H1 (cell line): Measurements from ENCODE around the gene DSTN. TPM values are rescaled to one million over a fixed set of nuclear protein-coding genes. Genes with fewer than 3 reads are reported as not detected.

Experiments
- CTCF ChIA-PET: fragments of 300-600 bp; sonication (Branson Sonifier 250); formaldehyde crosslinking; loops from one replicate; lab custom pipeline; 2021; ENCODE audit not compliant: partially characterized antibody; lab: Charles Lee
- POLR2A ChIA-PET: fragments of 300-600 bp; sonication (Branson Sonifier 250); formaldehyde crosslinking; loops from one replicate; lab custom pipeline; 2021; ENCODE audit warnings: inconsistent platforms; ENCODE audit not compliant: partially characterized antibody; lab: Charles Lee
- DNase-seq, 2 experiments: peaks; one replicate each; pipeline versions ENCODE4 v3.0.0 to v3.0.0-alpha.2; 2010 to 2022; ENCODE audit warnings: low spot score in 2 of 2, low read depth in 1 of 2, mixed read lengths in 1 of 2
- FAIRE-seq: peaks from 2 replicates; lab custom pipeline; 2011; peaks lifted over from hg19 to GRCh38; lab: Jason Lieb, UNC
- H2AFZ ChIP-seq: 2 replicates; pipeline ENCODE4 v1.8.1; 2012; ENCODE audit warnings: low read length, inconsistent platforms
- H2AK5ac ChIP-seq: 2 replicates; pipeline ENCODE4 v1.6.1; 2013; ENCODE audit warnings: low read depth, low read length
- H2BK120ac ChIP-seq: replicated peaks from 2 replicates; pipeline ENCODE3; 2013; ENCODE audit warnings: low read depth, low read length, inconsistent platforms
- H2BK12ac ChIP-seq: 2 replicates; pipeline ENCODE4 v1.6.1; 2013; ENCODE audit warnings: low read depth, low read length
- H2BK15ac ChIP-seq: 2 replicates; pipeline ENCODE4 v1.6.1; 2013; ENCODE audit warnings: low read length
- H2BK20ac ChIP-seq: 2 replicates; pipeline ENCODE4 v1.6.1; 2013; ENCODE audit warnings: low read length
- H2BK5ac ChIP-seq: 2 replicates; pipeline ENCODE4 v1.6.1; 2013; ENCODE audit warnings: low read depth, low read length
- H3K14ac ChIP-seq: 2 replicates; pipeline ENCODE4 v1.6.1; 2013; ENCODE audit warnings: inconsistent platforms; ENCODE audit not compliant: insufficient read length
- H3K18ac ChIP-seq: 2 replicates; pipeline ENCODE4 v1.6.1; 2013; ENCODE audit warnings: low read length; ENCODE audit errors: extremely low read depth
- H3K23ac ChIP-seq: 2 replicates; pipeline ENCODE4 v1.6.1; 2013; ENCODE audit warnings: inconsistent platforms; ENCODE audit not compliant: insufficient read length
- H3K23me2 ChIP-seq: 2 replicates; pipeline ENCODE4 v1.6.1; 2013; ENCODE audit warnings: low read depth, low read length
- H3K27ac ChIP-seq: 2 replicates; pipeline ENCODE4 v1.6.1; 2011; ENCODE audit warnings: low read depth, low read length, inconsistent platforms
- H3K27me3 ChIP-seq, 4 experiments: replicated peaks in 1 of 4; 1 replicate in 1 of 4; 2 replicates in 3 of 4; pipeline versions ENCODE4 v1.6.1 to v1.8.1; 2011 to 2013; ENCODE audit warnings: low read length in 3 of 4, mild to moderate bottlenecking in 3 of 4, inconsistent platforms in 2 of 4, mixed read lengths in 2 of 4, moderate library complexity in 1 of 4; ENCODE audit not compliant: control insufficient read depth in 3 of 4, insufficient read depth in 3 of 4; ENCODE audit errors: extremely low read depth in 1 of 4
- H3K36me3 ChIP-seq, 4 experiments: 2 replicates each; pipeline versions ENCODE4 v1.6.1 to v1.8.1; 2011 to 2013; ENCODE audit warnings: mild to moderate bottlenecking in 4 of 4, low read length in 3 of 4, moderate library complexity in 2 of 4, control low read depth in 1 of 4, inconsistent platforms in 1 of 4; ENCODE audit not compliant: insufficient read depth in 4 of 4, control insufficient read depth in 2 of 4
- H3K4ac ChIP-seq: replicated peaks from 2 replicates; pipeline ENCODE3; 2013; ENCODE audit warnings: low read length, low read depth, mixed read lengths, inconsistent platforms; ENCODE audit not compliant: insufficient read length
- H3K4me1 ChIP-seq, 4 experiments: replicated peaks in 1 of 4; 1 replicate in 1 of 4; 2 replicates in 3 of 4; pipeline versions ENCODE4 v1.6.1 to v1.8.1; 2011 to 2013; ENCODE audit warnings: low read length in 3 of 4, inconsistent platforms in 2 of 4, mixed read lengths in 1 of 4; ENCODE audit not compliant: insufficient read depth in 4 of 4, control insufficient read depth in 3 of 4
- H3K4me2 ChIP-seq, 2 experiments: 2 replicates each; pipeline versions ENCODE4 v1.6.1 to v1.8.1; 2011 to 2013; ENCODE audit warnings: low read depth in 2 of 2, low read length in 2 of 2, control low read depth in 1 of 2, inconsistent platforms in 1 of 2, mild to moderate bottlenecking in 1 of 2; ENCODE audit not compliant: insufficient read depth in 1 of 2
- H3K4me3 ChIP-seq, 4 experiments: fragments of 200-600, 300-600 bp in 1 of 4; sonication (generic), shearing (Covaris generic), sonication (Bioruptor Twin) in 1 of 4; 2 replicates each; pipeline versions ENCODE4 v1.5.1 to v1.8.1; 2011 to 2016; ENCODE audit warnings: low read length in 4 of 4, low read depth in 3 of 4, control low read depth in 2 of 4, inconsistent platforms in 2 of 4, mild to moderate bottlenecking in 2 of 4, mixed read lengths in 1 of 4, moderate library complexity in 1 of 4; ENCODE audit not compliant: insufficient read depth in 2 of 4; ENCODE audit errors: extremely low read depth in 1 of 4
- H3K56ac ChIP-seq: replicated peaks from 2 replicates; pipeline ENCODE3; 2013; ENCODE audit warnings: low read depth, mild to moderate bottlenecking, mixed read lengths, low read length, inconsistent platforms; ENCODE audit not compliant: insufficient read length
- H3K79me1 ChIP-seq: 2 replicates; pipeline ENCODE4 v1.6.1; 2013; ENCODE audit warnings: low read depth, low read length, control low read depth
- H3K79me2 ChIP-seq, 2 experiments: 2 replicates each; pipeline versions ENCODE4 v1.6.1 to v1.8.1; 2012 to 2013; ENCODE audit warnings: low read length in 2 of 2, mild to moderate bottlenecking in 2 of 2, inconsistent platforms in 1 of 2; ENCODE audit not compliant: insufficient read depth in 2 of 2, control insufficient read depth in 1 of 2
- H3K9ac ChIP-seq, 4 experiments: replicated peaks in 1 of 4; 1 replicate in 1 of 4; 2 replicates in 3 of 4; pipeline versions ENCODE4 v1.6.1 to v1.8.1; 2011 to 2013; ENCODE audit warnings: low read depth in 3 of 4, low read length in 3 of 4, control low read depth in 2 of 4, mild to moderate bottlenecking in 2 of 4, moderate library complexity in 2 of 4, inconsistent platforms in 1 of 4; ENCODE audit errors: extremely low read depth in 1 of 4
- H3K9me3 ChIP-seq, 2 experiments: 2 replicates each; pipeline versions ENCODE4 v1.6.1 to v1.8.1; 2012 to 2013; ENCODE audit warnings: mild to moderate bottlenecking in 2 of 2, moderate library complexity in 2 of 2, control low read depth in 1 of 2, inconsistent platforms in 1 of 2, low read depth in 1 of 2, low read length in 1 of 2, mixed read lengths in 1 of 2; ENCODE audit not compliant: insufficient read depth in 2 of 2
- H4K20me1 ChIP-seq, 2 experiments: replicated peaks in 1 of 2; 2 replicates each; pipeline versions ENCODE3 to v1.8.1; 2011 to 2013; ENCODE audit warnings: inconsistent platforms in 2 of 2, low read length in 2 of 2, mild to moderate bottlenecking in 1 of 2; ENCODE audit not compliant: insufficient read depth in 2 of 2, control insufficient read depth in 1 of 2
- H4K5ac ChIP-seq: 2 replicates; pipeline ENCODE4 v1.6.1; 2013; ENCODE audit warnings: low read length, low read depth, mixed read lengths, inconsistent platforms; ENCODE audit not compliant: insufficient read length
- H4K8ac ChIP-seq: 2 replicates; pipeline ENCODE4 v1.8.0; 2013; ENCODE audit warnings: mild to moderate bottlenecking, moderate library complexity, low read length, inconsistent platforms; ENCODE audit not compliant: insufficient read depth; ENCODE audit errors: extremely low read depth
- H4K91ac ChIP-seq: replicated peaks from 2 replicates; pipeline ENCODE3; 2013; ENCODE audit warnings: low read length, mixed read lengths, inconsistent platforms; ENCODE audit not compliant: insufficient read length
- BRCA1 ChIP-seq: IDR thresholded peaks from 2 replicates; pipeline ENCODE4 v1.6.1; 2012; ENCODE audit warnings: low read depth, low read length, improper control_type of control experiment
- CBX5 ChIP-seq: fragments of 300-800, 300-1000 bp; sonication (generic); IDR thresholded peaks from 2 replicates; pipeline ENCODE4 v1.7.1; 2016; ENCODE audit warnings: antibody characterized with exemption, low read length, low read depth
- CHD1 ChIP-seq: IDR thresholded peaks from 2 replicates; pipeline ENCODE4 v1.6.1; 2012; ENCODE audit warnings: low read depth, low read length, improper control_type of control experiment
- GABPA ChIP-seq: IDR thresholded peaks from 2 replicates; pipeline ENCODE4 v1.6.1; 2011; ENCODE audit warnings: mild to moderate bottlenecking, low read length, moderate library complexity, borderline replicate concordance; ENCODE audit not compliant: insufficient read depth
- HDAC6 ChIP-seq: IDR thresholded peaks from one replicate; pipeline ENCODE4 v1.7.1; 2012; ENCODE audit warnings: low read depth, mild to moderate bottlenecking, inconsistent platforms, low read length, moderate library complexity
- KDM4A ChIP-seq: IDR thresholded peaks from one replicate; pipeline ENCODE4 v1.7.1; 2012; ENCODE audit warnings: low read depth, mild to moderate bottlenecking, moderate library complexity, low read length, inconsistent platforms; ENCODE audit not compliant: severe bottlenecking
- MAFK ChIP-seq: IDR thresholded peaks from 2 replicates; pipeline ENCODE4 v1.6.1; 2012; ENCODE audit warnings: low read depth, mild to moderate bottlenecking, improper control_type of control experiment, low read length
- RAD21 ChIP-seq, 2 experiments: IDR thresholded peaks in 1 of 2; conservative IDR thresholded peaks in 1 of 2; 2 replicates each; pipeline ENCODE4 v1.6.1; 2011; ENCODE audit warnings: low read depth in 2 of 2, low read length in 2 of 2, improper control_type of control experiment in 1 of 2, inconsistent platforms in 1 of 2, mild to moderate bottlenecking in 1 of 2, moderate library complexity in 1 of 2
- RNF2 ChIP-seq: fragments of 200-900, 300-1000 bp; sonication (generic); IDR thresholded peaks from 2 replicates; pipeline ENCODE4 v1.7.1; 2016; ENCODE audit warnings: borderline replicate concordance, low read depth, mild to moderate bottlenecking, antibody characterized with exemption, low read length; ENCODE audit not compliant: poor library complexity, severe bottlenecking; ENCODE audit errors: missing control alignments
- SIN3A ChIP-seq, 2 experiments: IDR thresholded peaks in 1 of 2; conservative IDR thresholded peaks in 1 of 2; 2 replicates each; pipeline ENCODE4 v1.6.1; 2011 to 2012; ENCODE audit warnings: low read length in 2 of 2, improper control_type of control experiment in 1 of 2, low read depth in 1 of 2, mild to moderate bottlenecking in 1 of 2
- SIRT6 ChIP-seq: IDR thresholded peaks from one replicate; pipeline ENCODE4 v1.7.1; 2012; ENCODE audit warnings: low read length, inconsistent platforms
- SRF ChIP-seq: IDR thresholded peaks from 2 replicates; pipeline ENCODE4 v1.6.1; 2011; ENCODE audit warnings: mild to moderate bottlenecking, low read depth, low read length, moderate library complexity
- WGBS, 2 experiments: shearing (Covaris generic) in 1 of 2; methylation state at CpG; one replicate each; pipeline versions ENCODE4 v1.1.6 to v1.1.7; 2013 to 2015; ENCODE audit warnings: low lambda C conversion rate in 2 of 2, mixed read lengths in 2 of 2, inconsistent platforms in 1 of 2, low coverage in 1 of 2, missing lambda C conversion rate in 1 of 2; ENCODE audit not compliant: insufficient replicate concordance in 2 of 2, insufficient coverage in 1 of 2, insufficient read length in 1 of 2; ENCODE audit errors: extremely low coverage in 1 of 2, missing lambda C conversion rate in 1 of 2; 5-methylcytosine and 5-hydroxymethylcytosine counted together
- polyA plus RNA-seq, 7 experiments: library from polyadenylated mRNA; depleted of rRNA in 3 of 7; stranded (reverse) in 5 of 7; unstranded in 2 of 7; fragments of >200 nt in 5 of 7; fragments of 200-250 nt in 2 of 7; gene quantifications; 1 replicate in 5 of 7; 2 replicates in 1 of 7; 4 replicates in 1 of 7; pipeline versions ENCODE4 v1.2.1 to v1.2.3, GENCODE V29; 2011 to 2013; ENCODE audit warnings: missing spikeins in 2 of 7, mixed read lengths in 2 of 7
- total RNA-seq: library from RNA; stranded (reverse); fragmentation: NEBNext Ultra II Directional; extraction: Animal tissue kit (Norgen Biotek cat#: 25700); gene quantifications from 2 replicates; pipeline ENCODE4 v1.2.1, GENCODE V29; 2021

The DSTN gene
- total and polyA plus RNA-seq, 2 of the 8 experiments (the other 6 are each of a cell fraction or from before 2014, with no cell fraction given), result 43.3 to 208 TPM

DNA sequence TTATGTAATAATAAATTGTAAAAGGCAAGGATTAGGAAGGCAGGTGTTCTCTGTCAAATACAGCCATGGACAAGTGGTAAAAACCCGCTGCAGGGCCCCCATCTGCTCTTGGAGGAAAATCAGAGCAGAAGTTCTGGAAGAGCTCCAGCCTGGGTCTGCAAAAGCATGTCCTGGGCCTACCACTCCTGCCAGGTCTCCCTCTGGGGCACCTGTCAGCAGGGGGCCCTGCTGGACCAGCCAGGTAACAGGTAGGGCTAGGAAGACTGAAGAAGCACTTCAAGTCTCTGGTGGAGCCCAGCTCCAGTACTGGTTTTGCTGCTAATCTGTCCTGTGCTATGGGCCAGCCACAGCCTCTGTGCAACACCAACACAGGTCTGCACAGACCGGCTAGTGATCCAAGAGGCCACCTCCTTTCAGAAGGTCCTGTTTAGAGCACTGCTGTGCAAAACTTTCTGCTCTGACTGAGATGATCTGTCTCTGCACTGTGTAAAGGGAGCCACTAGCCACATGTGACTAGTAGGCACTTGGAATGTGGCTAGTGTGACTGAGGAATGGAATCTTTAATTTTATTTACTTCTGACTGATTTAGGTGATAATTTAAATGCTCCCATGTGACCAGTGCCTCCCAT, 82.0 kb downstream of the DSTN start:
- peaks cover 8 to 12% (median 10%) of the 10 kb centered on the region in 4 experiments; a peak in 6 of 7 replicates for H3K4me1 ChIP-seq
- TF ChIP-seq SIN3A (conservative IDR thresholded peaks at IDR 0.05 in 1 of 2, IDR thresholded peaks at IDR 0.05 in 1 of 2; ENCODE audit: low read depth in 1 of 2, low read length in 2 of 2), result no peak
- no peak for TF ChIP-seq RNF2
- TF ChIP-seq RAD21 (IDR thresholded peaks at IDR 0.05 in 1 of 2, conservative IDR thresholded peaks at IDR 0.05 in 1 of 2; ENCODE audit: low read depth in 2 of 2, low read length in 2 of 2), result no peak
- no peak for TF ChIP-seq HDAC6
- no peak for TF ChIP-seq KDM4A
- no peak for TF ChIP-seq MAFK
- no peak for TF ChIP-seq SIRT6
- no peak for TF ChIP-seq CHD1
- no peak for TF ChIP-seq GABPA
- TF ChIP-seq BRCA1, result no peak
- no peak for TF ChIP-seq CBX5
- no peak for TF ChIP-seq SRF

More for the DNA sequence above, 82.0 kb downstream of the DSTN start:
- Histone ChIP-seq H2BK5ac (peak overlapping the region; percentile 66), H3K4me2 (no peak overlapping the region), H3K14ac (no peak overlapping the region), H3K27ac (no peak overlapping the region), H2AK5ac (no peak overlapping the region), H3K27me3 (no peaks in the 10 kb centered on the region), H2BK120ac (no peak overlapping the region), H3K4ac (no peak overlapping the region), H3K79me1 (peaks cover 35% of the 10 kb centered on the region), H3K23me2 (no peaks in the 10 kb centered on the region), H3K9me3 (no peaks in the 10 kb centered on the region), H2BK20ac (no peak overlapping the region), H4K91ac (no peak overlapping the region), H3K9ac (no peak overlapping the region), H3K4me3 (no peak overlapping the region), H2AFZ (no peak overlapping the region), H3K36me3 (no peaks in the 10 kb centered on the region; a peak in 1 of 8 replicates), H3K56ac (no peak overlapping the region), H2BK15ac (0 out of 2 replicates have a peak overlapping the region, but pooled peaks have one; percentile 46), H3K79me2 (peaks cover 0 to 80% of the 10 kb centered on the region in 2 experiments; a peak in 3 of 4 replicates), H3K23ac (no peak overlapping the region), H3K18ac (no peak overlapping the region), H2BK12ac (0 out of 2 replicates have a peak overlapping the region, but pooled peaks have one; percentile 27), H4K5ac (no peak overlapping the region), H4K8ac (no peak overlapping the region), H4K20me1 (peaks cover 6 to 27% of the 10 kb centered on the region in 2 experiments)
- FAIRE-seq (no peak), DNase-seq (no peak)
- CTCF ChIA-PET, result interaction anchor here (0.7 to 3.9 kb wide), 11 partner anchors 13 to 287 kb away, joined by 3 to 18 read pairs (median 4); partner anchors contain the start of gene DSTN
- POLR2A ChIA-PET, result interaction anchor here (1.1 to 1.2 kb wide), 2 partner anchors 30 to 295 kb away, joined by 3 read pairs; partner anchors contain the start of gene RRBP1
- WGBS, 2 experiments, result 95% methylated on average over 2 of the region's 2 CpGs; no CpG with 5 or more reads in 1 of the 2 experiments
